ENCODE data around the gene POLR3A. TPM values are rescaled to one million over a fixed set of nuclear protein-coding genes. Genes with fewer than 3 reads are reported as not detected.

The POLR3A gene
- total RNA-seq, 1 donor: 11.9 TPM

DNA sequence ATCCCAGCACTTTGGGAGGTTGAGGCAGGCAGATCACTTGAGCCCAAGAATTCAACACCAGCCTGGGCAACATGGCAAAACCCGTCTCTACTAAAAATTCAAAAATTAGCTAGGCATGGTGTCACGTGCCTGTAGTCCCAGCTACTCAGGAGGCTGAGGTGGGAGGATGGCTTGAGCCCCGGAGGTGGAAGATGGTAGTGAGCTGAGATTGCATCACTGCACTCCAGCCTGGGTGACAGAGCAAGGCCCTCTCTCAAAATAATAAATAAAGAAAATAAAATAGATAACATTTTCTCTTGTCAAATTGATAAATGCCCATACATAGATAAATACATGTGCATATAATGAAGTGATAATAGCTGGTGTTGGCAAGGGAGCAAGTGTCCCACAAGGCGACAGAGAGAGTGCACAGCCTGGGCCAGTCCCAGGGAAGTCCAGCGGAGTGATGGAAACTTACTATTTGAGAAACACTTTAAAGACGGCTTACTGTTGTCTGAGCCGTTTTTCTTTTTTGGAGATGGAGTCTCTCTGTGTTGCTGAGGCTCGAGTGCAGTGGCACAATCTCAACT, 69.3 kb downstream of the POLR3A start:
- TF ChIP-seq, protein P1, sequence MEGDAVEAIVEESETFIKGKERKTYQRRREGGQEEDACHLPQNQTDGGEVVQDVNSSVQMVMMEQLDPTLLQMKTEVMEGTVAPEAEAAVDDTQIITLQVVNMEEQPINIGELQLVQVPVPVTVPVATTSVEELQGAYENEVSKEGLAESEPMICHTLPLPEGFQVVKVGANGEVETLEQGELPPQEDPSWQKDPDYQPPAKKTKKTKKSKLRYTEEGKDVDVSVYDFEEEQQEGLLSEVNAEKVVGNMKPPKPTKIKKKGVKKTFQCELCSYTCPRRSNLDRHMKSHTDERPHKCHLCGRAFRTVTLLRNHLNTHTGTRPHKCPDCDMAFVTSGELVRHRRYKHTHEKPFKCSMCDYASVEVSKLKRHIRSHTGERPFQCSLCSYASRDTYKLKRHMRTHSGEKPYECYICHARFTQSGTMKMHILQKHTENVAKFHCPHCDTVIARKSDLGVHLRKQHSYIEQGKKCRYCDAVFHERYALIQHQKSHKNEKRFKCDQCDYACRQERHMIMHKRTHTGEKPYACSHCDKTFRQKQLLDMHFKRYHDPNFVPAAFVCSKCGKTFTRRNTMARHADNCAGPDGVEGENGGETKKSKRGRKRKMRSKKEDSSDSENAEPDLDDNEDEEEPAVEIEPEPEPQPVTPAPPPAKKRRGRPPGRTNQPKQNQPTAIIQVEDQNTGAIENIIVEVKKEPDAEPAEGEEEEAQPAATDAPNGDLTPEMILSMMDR (IDR thresholded peaks at IDR 0.05; ENCODE audit: extremely low read depth, low read depth, low read length): no peak
- DNase-seq (ENCODE audit: insufficient read length, low spot score, missing footprints): no peak
- Histone ChIP-seq H3K9me3 (ENCODE audit: low read depth, low read length) (no peaks in the 10 kb centered on the region), H3K4me1 (ENCODE audit: insufficient read depth, low read length) (peaks cover 3% of the 10 kb centered on the region), H3K4me3 (ENCODE audit: insufficient read depth, low read length) (no peak overlapping the region), H2AFZ (ENCODE audit: low read length) (no peak overlapping the region), H3K4me2 (ENCODE audit: insufficient read depth, low read length) (no peak overlapping the region), H4K20me1 (ENCODE audit: insufficient read depth, low read length) (no peaks in the 10 kb centered on the region), H3K79me2 (ENCODE audit: insufficient read depth, low read length) (no peaks in the 10 kb centered on the region), H3K36me3 (ENCODE audit: insufficient read depth, low read length) (no peaks in the 10 kb centered on the region), H3K27me3 (ENCODE audit: insufficient read depth, low read length) (no peaks in the 10 kb centered on the region), H3K27ac (ENCODE audit: low read depth, low read length) (no peak overlapping the region)

DNA sequence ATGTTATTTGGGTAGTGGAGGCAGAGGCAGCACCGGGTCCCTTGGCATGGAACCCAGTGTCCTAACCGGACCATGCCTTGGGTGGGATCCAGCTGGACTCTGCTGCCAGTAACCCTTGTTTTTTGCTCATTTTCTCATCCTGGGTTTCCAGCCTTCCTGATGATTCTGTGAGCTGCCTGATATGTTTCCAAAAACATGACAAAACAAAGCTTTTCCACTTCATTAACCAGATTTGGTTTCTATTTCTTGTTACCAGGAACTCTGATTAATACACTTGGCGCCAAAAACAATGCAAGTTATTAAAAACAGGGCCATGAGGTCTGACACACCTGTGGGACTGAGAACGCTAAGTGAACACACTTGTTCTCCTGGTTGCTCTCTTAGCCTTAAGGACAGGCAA, 69.9 kb downstream of the POLR3A start:
- no peak for DNase-seq (ENCODE audit: insufficient read length, low spot score, missing footprints)

DNA sequence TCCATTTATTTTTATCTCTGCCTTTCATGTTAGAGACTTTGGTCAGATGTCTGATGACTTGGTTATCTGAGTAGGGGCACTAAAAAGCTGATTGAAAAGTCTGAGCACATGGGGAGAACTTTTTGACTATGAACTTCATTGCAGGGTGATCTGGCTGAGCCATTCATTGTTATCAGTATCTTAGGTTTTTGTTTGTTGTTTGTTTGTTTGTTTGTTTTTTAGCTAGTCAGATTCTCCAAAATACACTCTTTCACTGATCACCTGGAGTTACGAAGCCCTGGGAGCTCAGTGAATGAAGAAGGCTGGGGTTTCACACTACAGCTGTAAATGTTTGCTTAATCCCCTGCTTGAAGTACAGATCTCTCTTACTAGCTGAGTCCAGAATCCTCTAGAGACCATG, 74.2 kb downstream of the POLR3A start:
- Histone ChIP-seq H3K4me2 (ENCODE audit: insufficient read depth, low read length) (no peak overlapping the region), H3K4me3 (ENCODE audit: insufficient read depth, low read length) (no peak overlapping the region), H3K36me3 (ENCODE audit: insufficient read depth, low read length) (no peaks in the 10 kb centered on the region), H3K79me2 (ENCODE audit: insufficient read depth, low read length) (no peaks in the 10 kb centered on the region), H4K20me1 (ENCODE audit: insufficient read depth, low read length) (no peaks in the 10 kb centered on the region), H3K9me3 (ENCODE audit: low read depth, low read length) (no peaks in the 10 kb centered on the region), H3K27ac (ENCODE audit: low read depth, low read length) (no peak overlapping the region), H3K4me1 (ENCODE audit: insufficient read depth, low read length) (no peaks in the 10 kb centered on the region), H3K27me3 (ENCODE audit: insufficient read depth, low read length) (no peaks in the 10 kb centered on the region), H2AFZ (ENCODE audit: low read length) (no peak overlapping the region)
- TF ChIP-seq, protein P1 (IDR thresholded peaks at IDR 0.05; ENCODE audit: extremely low read depth, low read depth, low read length): no peak
- no peak for DNase-seq (ENCODE audit: insufficient read length, low spot score, missing footprints)

More for the DNA sequence above, 69.9 kb downstream of the POLR3A start:
- Histone ChIP-seq H4K20me1 (ENCODE audit: insufficient read depth, low read length) (no peaks in the 10 kb centered on the region), H3K79me2 (ENCODE audit: insufficient read depth, low read length) (no peaks in the 10 kb centered on the region), H3K27ac (ENCODE audit: low read depth, low read length) (no peak overlapping the region), H3K4me1 (ENCODE audit: insufficient read depth, low read length) (no peaks in the 10 kb centered on the region), H3K4me3 (ENCODE audit: insufficient read depth, low read length) (no peak overlapping the region), H3K36me3 (ENCODE audit: insufficient read depth, low read length) (no peaks in the 10 kb centered on the region), H3K27me3 (ENCODE audit: insufficient read depth, low read length) (no peaks in the 10 kb centered on the region), H2AFZ (ENCODE audit: low read length) (no peak overlapping the region), H3K9me3 (ENCODE audit: low read depth, low read length) (no peaks in the 10 kb centered on the region), H3K4me2 (ENCODE audit: insufficient read depth, low read length) (no peak overlapping the region)
- TF ChIP-seq, protein P1 (IDR thresholded peaks at IDR 0.05; ENCODE audit: extremely low read depth, low read depth, low read length): no peak

DNA sequence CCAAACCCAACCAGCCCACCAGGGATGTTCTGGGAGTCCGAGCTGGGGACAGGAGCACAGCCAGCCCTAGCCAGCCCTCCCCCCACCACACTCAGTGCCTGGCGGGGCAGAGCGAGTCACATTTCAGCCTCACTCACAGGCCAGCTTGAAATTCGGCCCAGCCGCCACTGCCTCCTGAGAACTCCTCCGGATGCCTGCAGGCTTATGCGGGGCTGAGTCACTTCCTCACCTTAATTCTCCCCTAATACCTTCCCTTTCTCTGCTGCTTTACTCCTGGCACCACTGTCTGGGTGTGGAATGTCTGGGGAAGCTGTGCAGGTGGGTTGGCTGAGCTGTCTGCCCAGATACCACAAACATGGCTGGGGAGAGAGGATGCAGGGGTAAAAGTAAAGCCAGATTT, 80.1 kb downstream of the POLR3A start:
- no peaks in the 10 kb centered on the region for H4K20me1 ChIP-seq (ENCODE audit: insufficient read depth, low read length)
- H3K4me3 ChIP-seq (ENCODE audit: insufficient read depth, low read length): no peak overlapping the region
- H3K27me3 ChIP-seq (ENCODE audit: insufficient read depth, low read length): no peaks in the 10 kb centered on the region
- no peak overlapping the region for H3K27ac ChIP-seq (ENCODE audit: low read depth, low read length)
- H3K36me3 ChIP-seq (ENCODE audit: insufficient read depth, low read length): no peaks in the 10 kb centered on the region
- H3K4me2 ChIP-seq (ENCODE audit: insufficient read depth, low read length): peak overlapping the region; percentile 41
- H3K4me1 ChIP-seq (ENCODE audit: insufficient read depth, low read length): peaks cover 17% of the 10 kb centered on the region
- H2AFZ ChIP-seq (ENCODE audit: low read length): peak overlapping the region; percentile 73
- TF ChIP-seq, protein P1 (IDR thresholded peaks at IDR 0.05; ENCODE audit: extremely low read depth, low read depth, low read length): no peak
- no peaks in the 10 kb centered on the region for H3K9me3 ChIP-seq (ENCODE audit: low read depth, low read length)
- no peaks in the 10 kb centered on the region for H3K79me2 ChIP-seq (ENCODE audit: insufficient read depth, low read length)
- no peak for DNase-seq (ENCODE audit: insufficient read length, low spot score, missing footprints)

Measured in osteoblast (primary cell).